Measurements from ENCODE around the gene KRTAP4-6. TPM values are rescaled to one million over a fixed set of nuclear protein-coding genes. Genes with fewer than 3 reads are reported as not detected.
"Not testable (repeated sequence)": the region's sequence is repeated elsewhere in the genome, so short reads cannot be mapped to it uniquely, and the experiment has no call there.

Gene KRTAP4-6
- not detected for polyA plus RNA-seq
- long read RNA-seq, donor 1: 0 reads
- long read RNA-seq, donor 2: 0 reads
- long read RNA-seq, donor 3: 0 reads
- long read RNA-seq, donor 4: 0 reads
- long read RNA-seq, donor 5: 0 reads
- long read RNA-seq, donor 6: 0 reads
- long read RNA-seq, donor 7: 0 reads
- long read RNA-seq, donor 8: 0 reads
- long read RNA-seq, donor 9: 0 reads
- long read RNA-seq, donor 10: 0 reads

DNA sequence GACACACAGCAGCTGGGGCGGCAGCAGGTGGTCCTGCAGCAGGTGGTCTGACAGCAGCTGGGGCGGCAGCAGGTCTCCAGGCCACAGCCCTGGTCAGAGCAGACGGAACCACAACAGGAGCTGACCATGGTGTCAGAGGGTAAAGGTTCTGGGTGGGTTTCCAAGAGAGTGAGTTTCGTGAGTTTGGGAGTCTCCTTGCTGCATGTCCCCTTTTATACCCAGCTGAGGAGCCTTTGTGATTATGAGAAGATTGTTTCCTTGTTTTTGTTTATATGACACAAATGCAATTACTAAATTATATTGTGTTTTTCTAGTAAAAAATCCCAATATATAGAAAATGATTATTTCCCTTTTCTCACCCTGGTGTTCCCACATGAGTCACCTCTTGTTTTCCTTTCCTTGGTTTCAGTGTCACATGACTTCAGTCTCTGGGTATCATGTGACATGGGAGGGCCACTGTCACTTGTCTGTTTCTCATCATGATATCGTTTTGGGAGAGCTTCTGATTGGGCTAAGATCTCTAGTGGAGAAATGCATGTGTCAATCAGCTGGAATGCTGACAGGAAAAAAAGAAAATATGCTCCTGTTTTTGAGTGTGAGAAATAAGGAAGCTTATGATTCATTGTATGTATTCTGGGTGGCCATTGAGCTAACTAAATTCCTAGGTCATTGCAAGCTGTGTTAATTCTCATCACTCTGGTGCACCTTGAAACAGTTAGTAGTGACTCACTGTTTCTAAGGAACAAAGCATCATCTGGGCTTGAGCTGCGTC, at the start of gene KRTAP4-6:
Gene KRTAP4-6, minus strand, starts transcription at position 185 of the 772 bp plus-strand sequence. Its CDS starts 57 bp downstream, at position 128.
- H3K9me3 ChIP-seq (ENCODE audit: control insufficient read depth in 2 of 2, insufficient read depth in 1 of 2, low read depth in 1 of 2, low read length in 1 of 2): peaks cover 0 to 9% of the 10 kb centered on the region in 2 donors
- DNase-seq (no peak), FAIRE-seq (no peak)
- no peaks in the 10 kb centered on the region for H3K36me3 ChIP-seq (ENCODE audit: control insufficient read depth in 3 of 3, insufficient read depth in 2 of 3, low read depth in 1 of 3, low read length in 3 of 3)
- no peak within 1 kb of the TSS for H3K4me3 ChIP-seq (ENCODE audit: low read depth in 1 of 3, low read length in 3 of 3)
- no peaks in the 10 kb centered on the region for H3K27me3 ChIP-seq (ENCODE audit: control insufficient read depth in 3 of 3, insufficient read depth in 3 of 3, low read length in 3 of 3)
- H3K4me1 ChIP-seq (ENCODE audit: control insufficient read depth in 3 of 3, insufficient read depth in 2 of 3, low read depth in 1 of 3, low read length in 2 of 3): no peaks in the 10 kb centered on the region
- H3K27ac ChIP-seq (ENCODE audit: low read depth in 1 of 3, low read length in 2 of 3): no peak within 1 kb of the TSS
- 72 to 84% (median 73%) methylated on average over 5 to 6 of the region's 6 CpGs for WGBS, 3 donors

DNA sequence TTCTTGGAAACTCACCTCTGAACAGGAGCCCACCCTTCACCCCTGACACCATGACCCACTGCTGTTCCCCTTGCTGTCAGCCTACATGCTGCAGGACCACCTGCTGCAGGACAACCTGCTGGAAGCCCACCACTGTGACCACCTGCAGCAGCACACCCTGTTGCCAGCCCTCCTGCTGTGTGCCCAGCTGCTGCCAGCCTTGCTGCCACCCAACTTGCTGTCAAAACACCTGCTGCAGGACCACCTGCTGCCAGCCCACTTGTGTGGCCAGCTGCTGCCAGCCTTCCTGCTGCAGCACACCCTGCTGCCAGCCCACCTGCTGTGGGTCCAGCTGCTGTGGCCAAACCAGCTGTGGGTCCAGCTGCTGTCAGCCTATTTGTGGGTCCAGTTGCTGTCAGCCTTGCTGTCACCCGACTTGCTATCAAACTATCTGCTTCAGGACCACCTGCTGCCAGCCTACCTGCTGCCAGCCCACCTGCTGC, 49.5 kb upstream of the KRTAP4-6 start, which contains the start of gene KRTAP9-1:
Gene KRTAP9-1, plus strand, starts transcription at position 51 of the 482 bp plus-strand sequence. Its CDS starts 0 bp downstream, at position 51.
- H3K4me1 ChIP-seq (ENCODE audit: control insufficient read depth in 3 of 3, insufficient read depth in 2 of 3, low read depth in 1 of 3, low read length in 2 of 3); H3K27ac ChIP-seq (ENCODE audit: low read depth in 1 of 3, low read length in 2 of 3); H3K4me3 ChIP-seq (ENCODE audit: low read depth in 1 of 3, low read length in 3 of 3); H3K9me3 ChIP-seq (ENCODE audit: control insufficient read depth in 2 of 2, insufficient read depth in 1 of 2, low read depth in 1 of 2, low read length in 1 of 2); DNase-seq; H3K36me3 ChIP-seq (ENCODE audit: control insufficient read depth in 3 of 3, insufficient read depth in 2 of 3, low read depth in 1 of 3, low read length in 3 of 3); FAIRE-seq: not testable (repeated sequence)
- peaks cover 0 to 25% (median 2%) of the 10 kb centered on the region in 3 donors for H3K27me3 ChIP-seq (ENCODE audit: control insufficient read depth in 3 of 3, insufficient read depth in 3 of 3, low read length in 3 of 3)
- 18 to 60% (median 50%) methylated on average over 1 of the region's 1 CpG for WGBS, 3 donors

DNA sequence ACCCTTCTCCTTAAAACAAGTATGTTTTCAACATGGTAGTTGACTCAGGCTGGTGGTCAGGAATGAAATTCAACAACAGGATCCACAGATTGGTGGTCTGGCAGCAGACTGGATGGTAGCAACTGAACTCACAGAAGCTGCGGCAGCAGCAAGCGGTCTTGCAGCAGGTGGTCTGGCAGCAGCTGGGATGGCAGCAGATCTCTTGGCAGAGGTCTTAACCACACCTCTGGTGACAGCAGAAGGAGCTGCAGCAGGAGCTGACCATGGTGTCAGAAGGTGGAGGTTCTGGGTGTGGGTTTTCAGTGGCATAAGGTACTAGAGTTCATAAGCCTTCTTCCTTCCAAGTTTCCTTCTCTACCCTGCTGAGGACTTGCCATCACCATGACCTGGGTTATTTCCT, 46.5 kb upstream of the KRTAP4-6 start:
- Histone ChIP-seq H3K27me3 (ENCODE audit: control insufficient read depth in 3 of 3, insufficient read depth in 3 of 3, low read length in 3 of 3) (peaks cover 0 to 33% (median 2%) of the 10 kb centered on the region in 3 donors), H3K36me3 (ENCODE audit: control insufficient read depth in 3 of 3, insufficient read depth in 2 of 3, low read depth in 1 of 3, low read length in 3 of 3) (no peaks in the 10 kb centered on the region), H3K4me1 (ENCODE audit: control insufficient read depth in 3 of 3, insufficient read depth in 2 of 3, low read depth in 1 of 3, low read length in 2 of 3) (peaks cover 0 to 7% (median 0%) of the 10 kb centered on the region in 3 donors), H3K9me3 (ENCODE audit: control insufficient read depth in 2 of 2, insufficient read depth in 1 of 2, low read depth in 1 of 2, low read length in 1 of 2) (no peaks in the 10 kb centered on the region), H3K27ac (ENCODE audit: low read depth in 1 of 3, low read length in 2 of 3) (no peak overlapping the region), H3K4me3 (ENCODE audit: low read depth in 1 of 3, low read length in 3 of 3) (no peak overlapping the region)
- DNase-seq (no peak), FAIRE-seq (no peak)
- WGBS, 3 donors: 73 to 94% (median 83%) methylated on average over 2 of the region's 2 CpGs

DNA sequence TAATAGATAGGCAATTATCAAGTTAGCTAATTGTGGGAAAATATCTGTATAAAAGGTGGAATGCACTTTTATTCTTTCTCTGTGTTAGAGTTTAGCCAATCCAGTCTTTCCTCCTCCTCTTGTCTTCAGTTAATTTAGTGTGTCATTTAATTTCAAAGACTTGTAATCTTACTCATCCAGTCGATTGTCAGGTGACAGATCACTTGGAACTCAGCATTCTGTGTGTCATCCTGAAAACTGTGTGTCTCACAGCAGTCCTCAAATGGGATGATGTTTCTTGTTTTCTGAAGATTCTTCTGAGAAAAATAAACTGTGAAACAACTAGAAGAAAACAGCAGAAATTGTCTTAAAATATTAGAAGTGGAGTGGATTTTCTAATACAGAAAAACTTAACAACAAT, 44.7 kb upstream of the KRTAP4-6 start:
- 10 to 47% (median 11%) methylated on average over 1 of the region's 1 CpG for WGBS, 3 donors
- Histone ChIP-seq H3K4me3 (ENCODE audit: low read depth in 1 of 3, low read length in 3 of 3) (no peak overlapping the region), H3K27ac (ENCODE audit: low read depth in 1 of 3, low read length in 2 of 3) (no peak overlapping the region), H3K36me3 (ENCODE audit: control insufficient read depth in 3 of 3, insufficient read depth in 2 of 3, low read depth in 1 of 3, low read length in 3 of 3) (no peaks in the 10 kb centered on the region), H3K27me3 (ENCODE audit: control insufficient read depth in 3 of 3, insufficient read depth in 3 of 3, low read length in 3 of 3) (peaks cover 0 to 31% (median 2%) of the 10 kb centered on the region in 3 donors), H3K4me1 (ENCODE audit: control insufficient read depth in 3 of 3, insufficient read depth in 2 of 3, low read depth in 1 of 3, low read length in 2 of 3) (peaks cover 0 to 7% (median 0%) of the 10 kb centered on the region in 3 donors), H3K9me3 (ENCODE audit: control insufficient read depth in 2 of 2, insufficient read depth in 1 of 2, low read depth in 1 of 2, low read length in 1 of 2) (no peaks in the 10 kb centered on the region)
- FAIRE-seq: no peak
- DNase-seq: no peak

DNA sequence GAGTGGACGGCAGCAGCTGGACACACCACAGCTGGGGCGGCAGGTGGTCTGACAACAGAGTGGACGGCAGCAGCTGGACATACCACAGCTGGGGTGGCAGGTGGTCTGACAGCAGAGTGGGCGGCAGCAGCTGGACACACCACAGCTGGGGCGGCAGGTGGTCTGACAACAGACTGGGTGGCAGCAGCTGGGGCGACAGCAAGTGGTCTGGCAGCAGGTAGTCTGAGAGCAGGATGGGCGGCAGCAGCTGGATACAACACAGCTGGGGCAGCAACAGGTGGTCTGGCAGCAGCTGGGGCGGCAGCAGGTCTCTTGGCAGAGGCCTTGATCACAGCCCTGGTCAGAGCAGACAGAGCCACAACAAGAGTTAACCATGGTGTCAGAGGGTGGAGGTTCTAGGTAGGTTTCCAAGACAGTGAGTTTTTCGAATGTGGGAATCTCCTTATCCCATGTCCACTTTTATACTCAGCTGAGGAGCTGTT, 44.2 kb upstream of the KRTAP4-6 start, which contains the start of gene KRTAP4-1:
Gene KRTAP4-1, minus strand, starts transcription at position 432 of the 482 bp plus-strand sequence. Its CDS starts 57 bp downstream, at position 375.
- 62 to 79% (median 63%) methylated on average over 9 of the region's 9 CpGs for WGBS, 3 donors
- peaks cover 0 to 7% (median 0%) of the 10 kb centered on the region in 3 donors for H3K4me1 ChIP-seq (ENCODE audit: control insufficient read depth in 3 of 3, insufficient read depth in 2 of 3, low read depth in 1 of 3, low read length in 2 of 3)
- H3K27me3 ChIP-seq (ENCODE audit: control insufficient read depth in 3 of 3, insufficient read depth in 3 of 3, low read length in 3 of 3): peaks cover 0 to 32% (median 2%) of the 10 kb centered on the region in 3 donors
- H3K4me3 ChIP-seq (ENCODE audit: low read depth in 1 of 3, low read length in 3 of 3): no peak within 1 kb of the TSS
- no peaks in the 10 kb centered on the region for H3K36me3 ChIP-seq (ENCODE audit: control insufficient read depth in 3 of 3, insufficient read depth in 2 of 3, low read depth in 1 of 3, low read length in 3 of 3)
- no peaks in the 10 kb centered on the region for H3K9me3 ChIP-seq (ENCODE audit: control insufficient read depth in 2 of 2, insufficient read depth in 1 of 2, low read depth in 1 of 2, low read length in 1 of 2)
- no peak within 1 kb of the TSS for H3K27ac ChIP-seq (ENCODE audit: low read depth in 1 of 3, low read length in 2 of 3)
- no peak for DNase-seq
- no peak for FAIRE-seq

DNA sequence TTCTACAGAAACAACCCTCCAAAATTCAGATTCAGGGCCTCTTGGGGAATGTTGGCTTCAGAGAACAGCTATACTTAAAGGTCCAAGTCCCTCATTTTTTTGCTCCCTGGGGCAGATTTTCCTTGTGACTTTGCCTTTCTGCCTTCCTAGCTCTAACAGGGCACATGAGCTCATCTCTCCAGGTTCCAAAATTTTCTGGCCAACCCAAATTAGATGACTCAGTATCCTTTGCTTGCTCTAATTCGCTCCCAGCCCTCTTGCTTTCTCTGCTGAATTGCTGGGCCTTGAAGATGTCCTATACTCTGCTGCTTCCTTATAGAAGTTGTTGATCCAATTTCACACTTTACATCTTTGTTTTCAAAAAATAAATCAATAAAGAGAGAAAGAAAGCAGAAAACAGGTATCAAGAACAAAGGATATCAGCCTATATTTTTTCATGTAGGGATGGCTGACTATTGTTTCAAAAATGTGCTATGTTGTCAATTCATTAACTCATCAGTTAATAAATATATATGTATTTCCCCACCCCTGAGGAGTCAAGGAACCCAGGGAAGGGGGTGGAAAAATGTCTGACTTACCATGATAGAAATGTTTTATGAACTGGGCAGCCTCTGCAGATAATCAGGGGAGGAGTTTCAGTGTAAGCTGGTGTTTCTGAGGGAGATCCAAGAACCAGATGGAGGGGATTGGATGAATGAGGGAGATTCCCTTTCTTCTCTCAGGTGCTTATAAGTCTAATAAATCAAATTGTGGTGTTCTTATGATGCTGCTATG, 38.7 kb upstream of the KRTAP4-6 start:
- peaks cover 0 to 38% (median 2%) of the 10 kb centered on the region in 3 donors for H3K27me3 ChIP-seq (ENCODE audit: control insufficient read depth in 3 of 3, insufficient read depth in 3 of 3, low read length in 3 of 3)
- DNase-seq (no peak), FAIRE-seq (no peak)
- no peak overlapping the region for H3K4me3 ChIP-seq (ENCODE audit: low read depth in 1 of 3, low read length in 3 of 3)
- H3K4me1 ChIP-seq (ENCODE audit: control insufficient read depth in 3 of 3, insufficient read depth in 2 of 3, low read depth in 1 of 3, low read length in 2 of 3): peaks cover 0 to 7% (median 0%) of the 10 kb centered on the region in 3 donors
- H3K27ac ChIP-seq (ENCODE audit: low read depth in 1 of 3, low read length in 2 of 3): no peak overlapping the region
- no peaks in the 10 kb centered on the region for H3K9me3 ChIP-seq (ENCODE audit: control insufficient read depth in 2 of 2, insufficient read depth in 1 of 2, low read depth in 1 of 2, low read length in 1 of 2)
- 75 to 93% (median 88%) methylated on average over 1 of the region's 1 CpG for WGBS, 3 donors
- H3K36me3 ChIP-seq (ENCODE audit: control insufficient read depth in 3 of 3, insufficient read depth in 2 of 3, low read depth in 1 of 3, low read length in 3 of 3): no peaks in the 10 kb centered on the region

DNA sequence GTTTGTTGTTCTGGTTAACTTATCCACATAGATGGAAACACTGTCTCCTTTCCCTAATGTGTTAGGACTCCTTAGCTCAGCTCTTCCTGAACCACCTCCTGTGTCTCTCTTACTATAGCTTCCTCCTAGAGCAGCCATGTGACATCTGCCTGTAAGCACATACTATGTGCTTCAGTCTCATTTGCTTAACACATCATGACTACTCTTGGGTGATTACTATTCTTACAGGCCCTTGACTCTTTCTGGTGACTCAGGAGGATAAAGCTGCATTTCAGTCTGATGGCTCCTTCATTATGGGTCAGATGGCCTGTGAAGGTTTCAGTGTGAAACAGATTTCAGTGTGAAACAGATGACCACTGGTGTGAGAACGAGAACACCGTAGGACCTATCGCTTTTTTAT, 38.0 kb upstream of the KRTAP4-6 start:
- DNase-seq: no peak
- 92 to 99% (median 93%) methylated on average over 3 of the region's 3 CpGs for WGBS, 3 donors
- no peak for FAIRE-seq

More for the DNA sequence above, 38.0 kb upstream of the KRTAP4-6 start:
- H3K9me3 ChIP-seq (ENCODE audit: control insufficient read depth in 2 of 2, insufficient read depth in 1 of 2, low read depth in 1 of 2, low read length in 1 of 2): no peaks in the 10 kb centered on the region
- no peak overlapping the region for H3K4me3 ChIP-seq (ENCODE audit: low read depth in 1 of 3, low read length in 3 of 3)
- H3K36me3 ChIP-seq (ENCODE audit: control insufficient read depth in 3 of 3, insufficient read depth in 2 of 3, low read depth in 1 of 3, low read length in 3 of 3): no peaks in the 10 kb centered on the region
- H3K4me1 ChIP-seq (ENCODE audit: control insufficient read depth in 3 of 3, insufficient read depth in 2 of 3, low read depth in 1 of 3, low read length in 2 of 3): peaks cover 0 to 7% (median 0%) of the 10 kb centered on the region in 3 donors
- H3K27ac ChIP-seq (ENCODE audit: low read depth in 1 of 3, low read length in 2 of 3): no peak overlapping the region
- H3K27me3 ChIP-seq (ENCODE audit: control insufficient read depth in 3 of 3, insufficient read depth in 3 of 3, low read length in 3 of 3): peaks cover 0 to 34% (median 2%) of the 10 kb centered on the region in 3 donors

All from small intestine (tissue), 16 donors.